K562 (cell line): ENCODE results near the gene ZNF213. TPM values are rescaled to one million over a fixed set of nuclear protein-coding genes. Genes with fewer than 3 reads are reported as not detected.

Experiments
- CREB1 ChIP-seq, 2 experiments: sonication (generic) in 1 of 2; formaldehyde crosslinking in 1 of 2; IDR thresholded peaks; 2 replicates each; pipeline versions ENCODE4 v1.6.1 to v1.8.0; 2012 to 2022; ENCODE audit warnings: inconsistent platforms in 1 of 2, mild to moderate bottlenecking in 1 of 2, missing genetic modification reagents in 1 of 2, moderate library complexity in 1 of 2
- MEF2D ChIP-seq: conservative IDR thresholded peaks from 2 replicates; pipeline ENCODE4 v1.6.1; 2016; ENCODE audit warnings: low read depth, missing genetic modification characterization, missing compliant biosample characterization
- SNIP1 ChIP-seq: fragments of 450-650 bp; IDR thresholded peaks from 2 replicates; pipeline ENCODE4 v1.7.1; 2017; ENCODE audit warnings: low read depth, mild to moderate bottlenecking
- SP1 ChIP-seq: sonication (generic); formaldehyde crosslinking; IDR thresholded peaks from 2 replicates; pipeline ENCODE4 v1.8.1; 2022; ENCODE audit warnings: mild to moderate bottlenecking, missing genetic modification reagents
- TAL1 ChIP-seq: fragments of 450-650 bp; IDR thresholded peaks from 2 replicates; pipeline ENCODE4 v1.6.1; 2016; ENCODE audit warnings: mild to moderate bottlenecking
- THRAP3 ChIP-seq: fragments of 450-650 bp; IDR thresholded peaks from 2 replicates; pipeline ENCODE4 v1.6.1; 2016; ENCODE audit warnings: mild to moderate bottlenecking, inconsistent platforms, borderline replicate concordance
- ZC3H8 ChIP-seq: fragments of 450-650 bp; IDR thresholded peaks from 2 replicates; pipeline ENCODE4 v1.6.1; 2017
- ZFP36 ChIP-seq: fragments of 150-350 bp; IDR thresholded peaks from 2 replicates; pipeline ENCODE4 v1.6.1; 2018; ENCODE audit warnings: low read length, low read depth; ENCODE audit not compliant: partially characterized antibody
- ZNF174 ChIP-seq: fragments of 250-450 bp; sonication (Bioruptor Pico); IDR thresholded peaks from 2 replicates; pipeline ENCODE4 v1.4.0; 2020; ENCODE audit warnings: mild to moderate bottlenecking
- polyA plus RNA-seq, 8 experiments: library from polyadenylated mRNA; depleted of rRNA in 4 of 8; stranded (reverse) in 5 of 8; unstranded in 3 of 8; fragments of >200 nt; fragmentation: Nextera tagmentation in 2 of 8; fragmentation: Illumina TruSeq in 1 of 8; extraction: Ambion mirVana in 2 of 8; extraction: Trizol in 1 of 8; gene quantifications; 2 replicates each; pipeline versions ENCODE4 v1.2.1 to v1.2.3, GENCODE V29; 2011 to 2014; ENCODE audit warnings: inconsistent platforms in 1 of 8, missing spikeins in 1 of 8
- total RNA-seq, 7 experiments: library from RNA; depleted of rRNA in 6 of 7; stranded (reverse); fragments of >200 nt in 6 of 7; fragmentation: Illumina TruSeq in 2 of 7; extraction: Trizol in 2 of 7; gene quantifications; 2 replicates each; pipeline versions ENCODE4 v1.2.1 to v1.2.3, GENCODE V29; 2011 to 2021; ENCODE audit warnings: low replicate concordance in 1 of 7
- TF ChIP-seq, protein P1 (sequence below): fragments of 450-650 bp; IDR thresholded peaks from 2 replicates; pipeline ENCODE4 v1.6.1; 2017; ENCODE audit warnings: antibody characterized with exemption, mild to moderate bottlenecking
- TF ChIP-seq, protein P2 (sequence below), 2 experiments: fragments of 200-800 bp in 1 of 2; sonication (Bioruptor generic) in 1 of 2; sonication (generic) in 1 of 2; formaldehyde crosslinking in 1 of 2; IDR thresholded peaks in 1 of 2; conservative IDR thresholded peaks in 1 of 2; 2 replicates each; pipeline versions ENCODE4 v1.5.0 to v1.6.1; 2016 to 2020; ENCODE audit warnings: missing compliant biosample characterization in 1 of 2, missing genetic modification characterization in 1 of 2, missing genetic modification reagents in 1 of 2
- TF ChIP-seq, protein P3 (sequence below): sonication (generic); formaldehyde crosslinking; IDR thresholded peaks from 2 replicates; pipeline ENCODE4 v1.8.0; 2023; ENCODE audit warnings: mild to moderate bottlenecking, missing genetic modification reagents
- TF ChIP-seq, protein P4 (sequence below): fragments of 250-450 bp; sonication (Bioruptor Pico); IDR thresholded peaks from 2 replicates; pipeline ENCODE4 v1.8.0; 2022; ENCODE audit warnings: moderate library complexity, mild to moderate bottlenecking, inconsistent platforms

ZNF213 gene
- total and polyA plus RNA-seq, 9 of the 15 experiments (the other 6 are each of a cell fraction or from before 2014, with no cell fraction given) = 0.49 to 10.0 (median 1.8) TPM

DNA sequence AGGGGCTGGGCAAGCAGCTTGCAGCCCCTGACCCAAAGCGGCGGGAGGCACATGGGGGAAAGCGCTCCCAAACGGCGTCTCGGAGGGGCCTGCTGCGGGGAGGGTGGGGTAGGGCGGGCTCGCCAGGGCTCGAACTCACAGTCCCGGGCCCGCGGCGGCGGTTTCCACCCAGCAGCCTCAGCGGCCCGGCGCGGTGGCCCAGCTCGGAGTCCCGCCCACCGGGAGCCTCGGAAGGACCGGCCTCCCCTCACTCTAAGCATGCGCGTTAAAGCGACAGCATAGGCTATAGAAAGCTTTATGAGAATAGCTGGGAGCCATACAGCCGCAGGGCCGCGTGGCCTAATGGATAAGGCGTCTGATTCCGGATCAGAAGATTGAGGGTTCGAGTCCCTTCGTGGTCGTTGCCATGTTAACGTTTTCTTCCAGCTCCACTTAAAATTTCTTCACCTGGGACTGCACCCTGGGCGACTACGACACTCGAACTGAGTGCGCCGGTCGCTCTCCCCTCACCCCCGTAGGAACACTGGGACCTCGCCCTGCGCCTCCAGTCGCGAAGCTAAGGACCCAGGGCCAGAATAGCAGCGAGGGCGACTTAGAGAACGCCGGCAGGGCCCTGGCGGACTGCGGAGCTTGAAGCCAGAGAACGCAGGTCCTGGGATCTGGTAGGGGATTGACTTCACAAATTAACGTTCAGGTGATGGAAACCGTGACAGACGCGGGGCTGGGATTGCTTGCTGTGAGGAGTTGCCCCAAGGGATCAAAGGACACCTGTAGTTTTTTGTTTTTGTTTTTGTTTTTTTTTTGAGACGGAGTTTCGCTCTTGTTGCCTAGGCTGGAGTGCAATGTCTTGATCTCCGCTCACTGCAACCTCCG, 15.8 kb downstream of the ZNF213 start (continued):
- TF ChIP-seq SP1 (peak; percentile 97), SNIP1 (peak; percentile 95), THRAP3 (no peak), TAL1 (0 out of 2 replicates have a peak, but pooled peaks have one; percentile 9), MEF2D (tag) (0 out of 2 replicates have a peak, but pooled peaks have one; percentile 36), ZFP36 (peak; percentile 40), CREB1 (IDR thresholded peaks at IDR 0.05) (peak; percentile 66), CREB1 (CRISPR knock-in tag; IDR thresholded peaks at IDR 0.05) (peak; percentile 68; the same call in 1 of the 2 replicates), ZNF174 (CRISPR knock-in tag) (no peak), ZC3H8 (no peak)
- TF ChIP-seq, protein P1, sequence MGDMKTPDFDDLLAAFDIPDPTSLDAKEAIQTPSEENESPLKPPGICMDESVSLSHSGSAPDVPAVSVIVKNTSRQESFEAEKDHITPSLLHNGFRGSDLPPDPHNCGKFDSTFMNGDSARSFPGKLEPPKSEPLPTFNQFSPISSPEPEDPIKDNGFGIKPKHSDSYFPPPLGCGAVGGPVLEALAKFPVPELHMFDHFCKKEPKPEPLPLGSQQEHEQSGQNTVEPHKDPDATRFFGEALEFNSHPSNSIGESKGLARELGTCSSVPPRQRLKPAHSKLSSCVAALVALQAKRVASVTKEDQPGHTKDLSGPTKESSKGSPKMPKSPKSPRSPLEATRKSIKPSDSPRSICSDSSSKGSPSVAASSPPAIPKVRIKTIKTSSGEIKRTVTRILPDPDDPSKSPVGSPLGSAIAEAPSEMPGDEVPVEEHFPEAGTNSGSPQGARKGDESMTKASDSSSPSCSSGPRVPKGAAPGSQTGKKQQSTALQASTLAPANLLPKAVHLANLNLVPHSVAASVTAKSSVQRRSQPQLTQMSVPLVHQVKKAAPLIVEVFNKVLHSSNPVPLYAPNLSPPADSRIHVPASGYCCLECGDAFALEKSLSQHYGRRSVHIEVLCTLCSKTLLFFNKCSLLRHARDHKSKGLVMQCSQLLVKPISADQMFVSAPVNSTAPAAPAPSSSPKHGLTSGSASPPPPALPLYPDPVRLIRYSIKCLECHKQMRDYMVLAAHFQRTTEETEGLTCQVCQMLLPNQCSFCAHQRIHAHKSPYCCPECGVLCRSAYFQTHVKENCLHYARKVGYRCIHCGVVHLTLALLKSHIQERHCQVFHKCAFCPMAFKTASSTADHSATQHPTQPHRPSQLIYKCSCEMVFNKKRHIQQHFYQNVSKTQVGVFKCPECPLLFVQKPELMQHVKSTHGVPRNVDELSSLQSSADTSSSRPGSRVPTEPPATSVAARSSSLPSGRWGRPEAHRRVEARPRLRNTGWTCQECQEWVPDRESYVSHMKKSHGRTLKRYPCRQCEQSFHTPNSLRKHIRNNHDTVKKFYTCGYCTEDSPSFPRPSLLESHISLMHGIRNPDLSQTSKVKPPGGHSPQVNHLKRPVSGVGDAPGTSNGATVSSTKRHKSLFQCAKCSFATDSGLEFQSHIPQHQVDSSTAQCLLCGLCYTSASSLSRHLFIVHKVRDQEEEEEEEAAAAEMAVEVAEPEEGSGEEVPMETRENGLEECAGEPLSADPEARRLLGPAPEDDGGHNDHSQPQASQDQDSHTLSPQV = peak; percentile 92
- TF ChIP-seq, protein P2, sequence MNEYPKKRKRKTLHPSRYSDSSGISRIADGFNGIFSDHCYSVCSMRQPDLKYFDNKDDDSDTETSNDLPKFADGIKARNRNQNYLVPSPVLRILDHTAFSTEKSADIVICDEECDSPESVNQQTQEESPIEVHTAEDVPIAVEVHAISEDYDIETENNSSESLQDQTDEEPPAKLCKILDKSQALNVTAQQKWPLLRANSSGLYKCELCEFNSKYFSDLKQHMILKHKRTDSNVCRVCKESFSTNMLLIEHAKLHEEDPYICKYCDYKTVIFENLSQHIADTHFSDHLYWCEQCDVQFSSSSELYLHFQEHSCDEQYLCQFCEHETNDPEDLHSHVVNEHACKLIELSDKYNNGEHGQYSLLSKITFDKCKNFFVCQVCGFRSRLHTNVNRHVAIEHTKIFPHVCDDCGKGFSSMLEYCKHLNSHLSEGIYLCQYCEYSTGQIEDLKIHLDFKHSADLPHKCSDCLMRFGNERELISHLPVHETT (CRISPR knock-in tag; conservative IDR thresholded peaks at IDR 0.05 in 1 of 2, IDR thresholded peaks at IDR 0.05 in 1 of 2) = peak in 1 of 2 experiments; percentile 77; a peak in 2 of 4 replicates
- TF ChIP-seq, protein P3, sequence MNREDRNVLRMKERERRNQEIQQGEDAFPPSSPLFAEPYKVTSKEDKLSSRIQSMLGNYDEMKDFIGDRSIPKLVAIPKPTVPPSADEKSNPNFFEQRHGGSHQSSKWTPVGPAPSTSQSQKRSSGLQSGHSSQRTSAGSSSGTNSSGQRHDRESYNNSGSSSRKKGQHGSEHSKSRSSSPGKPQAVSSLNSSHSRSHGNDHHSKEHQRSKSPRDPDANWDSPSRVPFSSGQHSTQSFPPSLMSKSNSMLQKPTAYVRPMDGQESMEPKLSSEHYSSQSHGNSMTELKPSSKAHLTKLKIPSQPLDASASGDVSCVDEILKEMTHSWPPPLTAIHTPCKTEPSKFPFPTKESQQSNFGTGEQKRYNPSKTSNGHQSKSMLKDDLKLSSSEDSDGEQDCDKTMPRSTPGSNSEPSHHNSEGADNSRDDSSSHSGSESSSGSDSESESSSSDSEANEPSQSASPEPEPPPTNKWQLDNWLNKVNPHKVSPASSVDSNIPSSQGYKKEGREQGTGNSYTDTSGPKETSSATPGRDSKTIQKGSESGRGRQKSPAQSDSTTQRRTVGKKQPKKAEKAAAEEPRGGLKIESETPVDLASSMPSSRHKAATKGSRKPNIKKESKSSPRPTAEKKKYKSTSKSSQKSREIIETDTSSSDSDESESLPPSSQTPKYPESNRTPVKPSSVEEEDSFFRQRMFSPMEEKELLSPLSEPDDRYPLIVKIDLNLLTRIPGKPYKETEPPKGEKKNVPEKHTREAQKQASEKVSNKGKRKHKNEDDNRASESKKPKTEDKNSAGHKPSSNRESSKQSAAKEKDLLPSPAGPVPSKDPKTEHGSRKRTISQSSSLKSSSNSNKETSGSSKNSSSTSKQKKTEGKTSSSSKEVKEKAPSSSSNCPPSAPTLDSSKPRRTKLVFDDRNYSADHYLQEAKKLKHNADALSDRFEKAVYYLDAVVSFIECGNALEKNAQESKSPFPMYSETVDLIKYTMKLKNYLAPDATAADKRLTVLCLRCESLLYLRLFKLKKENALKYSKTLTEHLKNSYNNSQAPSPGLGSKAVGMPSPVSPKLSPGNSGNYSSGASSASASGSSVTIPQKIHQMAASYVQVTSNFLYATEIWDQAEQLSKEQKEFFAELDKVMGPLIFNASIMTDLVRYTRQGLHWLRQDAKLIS (CRISPR knock-in tag) = peak; percentile 69; the same call in 1 of the 2 replicates
- TF ChIP-seq, protein P4, sequence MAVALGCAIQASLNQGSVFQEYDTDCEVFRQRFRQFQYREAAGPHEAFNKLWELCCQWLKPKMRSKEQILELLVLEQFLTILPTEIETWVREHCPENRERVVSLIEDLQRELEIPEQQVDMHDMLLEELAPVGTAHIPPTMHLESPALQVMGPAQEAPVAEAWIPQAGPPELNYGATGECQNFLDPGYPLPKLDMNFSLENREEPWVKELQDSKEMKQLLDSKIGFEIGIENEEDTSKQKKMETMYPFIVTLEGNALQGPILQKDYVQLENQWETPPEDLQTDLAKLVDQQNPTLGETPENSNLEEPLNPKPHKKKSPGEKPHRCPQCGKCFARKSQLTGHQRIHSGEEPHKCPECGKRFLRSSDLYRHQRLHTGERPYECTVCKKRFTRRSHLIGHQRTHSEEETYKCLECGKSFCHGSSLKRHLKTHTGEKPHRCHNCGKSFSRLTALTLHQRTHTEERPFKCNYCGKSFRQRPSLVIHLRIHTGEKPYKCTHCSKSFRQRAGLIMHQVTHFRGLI (CRISPR knock-in tag) = no peak
